C4-2B (cell line): ENCODE measurements around the gene SLC7A10.

Source experiments
- H3K27ac ChIP-seq: fragments of 450-650 bp; 2 replicates; pipeline ENCODE4 v1.5.1; 2017
- CTCF ChIP-seq: fragments of 450-650 bp; conservative IDR thresholded peaks from 2 replicates; pipeline ENCODE4 v1.5.1; 2017; ENCODE audit warnings: mild to moderate bottlenecking
- ZFX ChIP-seq: fragments of 450-650 bp; IDR thresholded peaks from 2 replicates; pipeline ENCODE4 v1.6.1; 2017

Gene SLC7A10

GRCh38 chr19:33189453-33189852, 36.2 kb downstream of the SLC7A10 start:
- no peak overlapping the region for H3K27ac ChIP-seq
- TF ChIP-seq CTCF (no peak), ZFX (no peak)

GRCh38 chr19:33187183-33187540, 38.5 kb downstream of the SLC7A10 start:
- H3K27ac ChIP-seq: no peak overlapping the region
- no peak for TF ChIP-seq CTCF
- no peak for TF ChIP-seq ZFX

GRCh38 chr19:33186431-33187182, 39.0 kb downstream of the SLC7A10 start:
- TF ChIP-seq CTCF (no peak), ZFX (no peak)
- H3K27ac ChIP-seq: no peak overlapping the region

GRCh38 chr19:33177417-33177979, 48.2 kb downstream of the SLC7A10 start:
- TF ChIP-seq CTCF (peak; percentile 61), ZFX (no peak)

GRCh38 chr19:33176670-33177416, 48.8 kb downstream of the SLC7A10 start:
- TF ChIP-seq CTCF (no peak), ZFX (peak; percentile 62; the same call in 1 of the 2 replicates)
- peak overlapping the region; percentile 91 for H3K27ac ChIP-seq

More at GRCh38 chr19:33177417-33177979, 48.2 kb downstream of the SLC7A10 start:
- H3K27ac ChIP-seq: peak overlapping the region; percentile 91

GRCh38 chr19:33175886-33176669, 49.6 kb downstream of the SLC7A10 start:
- TF ChIP-seq ZFX: no peak; the same call in 1 of the 2 replicates
- TF ChIP-seq CTCF: no peak
- H3K27ac ChIP-seq: peak overlapping the region; percentile 91
